T-cell (primary cell): Measurements from ENCODE around the gene TAS1R1. TPM values are rescaled to one million over a fixed set of nuclear protein-coding genes. Genes with fewer than 3 reads are reported as not detected.

ENCODE experiments used
- ATAC-seq, 4 experiments: fragments of 200-7000 bp in 3 of 4; fragments of 150-1000 bp in 1 of 4; cut with Tn5 transposase; replicated peaks in 1 of 4; 1 replicate in 3 of 4; 2 replicates in 1 of 4; pipeline ENCODE4 v1.10.0; 2021; ENCODE audit warnings: moderate library complexity in 3 of 4, mild to moderate bottlenecking in 2 of 4, moderate number of reproducible peaks in 1 of 4
- CTCF ChIA-PET, 2 donors: fragments of 300-600 bp; sonication (Branson Sonifier 250); formaldehyde crosslinking; loops; one replicate each; lab custom pipeline; 2022; ENCODE audit warnings: antibody characterized with exemption in 2 of 2; lab: Charles Lee
- POLR2A ChIA-PET, 2 donors: fragments of 300-600 bp; sonication (Branson Sonifier 250); formaldehyde crosslinking; loops; one replicate each; lab custom pipeline; 2022; ENCODE audit warnings: antibody characterized with exemption in 2 of 2; lab: Charles Lee
- DNase-seq, 35 experiments: peaks; one replicate each; pipeline versions ENCODE4 v3.0.0 to v3.0.0-alpha.2; 2013 to 2023
- H3K27ac ChIP-seq: one replicate; pipeline ENCODE4 v1.5.1; 2013; ENCODE audit warnings: low read length
- H3K27me3 ChIP-seq, 2 experiments: replicated peaks in 1 of 2; 1 replicate in 1 of 2; 2 replicates in 1 of 2; pipeline versions ENCODE4 v1.6.1 to v1.7.0; 2013; ENCODE audit warnings: low read length in 1 of 2, mixed read lengths in 1 of 2; ENCODE audit not compliant: control insufficient read depth in 2 of 2, insufficient read depth in 2 of 2; ENCODE audit errors: extremely low read depth in 1 of 2
- H3K36me3 ChIP-seq, 2 donors: 1 replicate in 1 of 2; 2 replicates in 1 of 2; pipeline versions ENCODE4 v1.6.1 to v1.7.0; 2013; ENCODE audit warnings: low read length in 1 of 2; ENCODE audit not compliant: control insufficient read depth in 2 of 2, insufficient read depth in 1 of 2; ENCODE audit errors: extremely low read depth in 1 of 2
- H3K4me1 ChIP-seq, 2 experiments: 1 replicate in 1 of 2; 2 replicates in 1 of 2; pipeline versions ENCODE4 v1.6.1 to v1.7.0; 2013; ENCODE audit warnings: low read length in 2 of 2, mixed read lengths in 1 of 2; ENCODE audit not compliant: insufficient read depth in 2 of 2, control insufficient read depth in 1 of 2; ENCODE audit errors: extremely low read depth in 1 of 2
- H3K4me3 ChIP-seq, 2 donors: 1 replicate in 1 of 2; 2 replicates in 1 of 2; pipeline versions ENCODE4 v1.5.1 to v1.7.0; 2013; ENCODE audit warnings: mild to moderate bottlenecking in 2 of 2, low read length in 1 of 2, moderate library complexity in 1 of 2; ENCODE audit not compliant: control insufficient read depth in 1 of 2; ENCODE audit errors: extremely low read depth in 1 of 2
- H3K9me3 ChIP-seq: 2 replicates; pipeline ENCODE4 v1.7.0; 2013
- H3K27ac Mint-ChIP-seq, 2 donors: one replicate each; pipeline ENCODE4 v1.8.0; 2020 to 2021; ENCODE audit warnings: mild to moderate bottlenecking in 2 of 2, mixed read lengths in 2 of 2
- H3K27me3 Mint-ChIP-seq, 2 donors: one replicate each; pipeline ENCODE4 v1.8.0; 2021 to 2022; ENCODE audit warnings: mixed read lengths in 2 of 2
- H3K36me3 Mint-ChIP-seq: one replicate; pipeline ENCODE4 v1.8.0; 2021; ENCODE audit warnings: mixed read lengths
- H3K4me1 Mint-ChIP-seq, 3 donors: one replicate each; pipeline ENCODE4 v1.8.0; 2020 to 2022; ENCODE audit warnings: mixed read lengths in 3 of 3, mild to moderate bottlenecking in 1 of 3
- H3K4me3 Mint-ChIP-seq, 3 donors: one replicate each; pipeline ENCODE4 v1.8.0; 2020 to 2022; ENCODE audit warnings: mild to moderate bottlenecking in 3 of 3, mixed read lengths in 3 of 3, moderate library complexity in 3 of 3
- H3K9me3 Mint-ChIP-seq, 3 donors: one replicate each; pipeline ENCODE4 v1.8.0; 2020 to 2022; ENCODE audit warnings: mixed read lengths in 3 of 3
- WGBS: methylation state at CpG from one replicate; pipeline ENCODE4 v1.1.5; 2013; ENCODE audit warnings: missing lambda C conversion rate; ENCODE audit not compliant: insufficient coverage; 5-methylcytosine and 5-hydroxymethylcytosine counted together
- total RNA-seq, 35 experiments: library from RNA in 6 of 35; stranded (reverse) in 6 of 35; fragments of 120-200 nt in 1 of 35; gene quantifications; one replicate each; pipeline versions ENCODE4 v1.2.1 to v1.2.4 and lab custom pipeline; 2013 to 2026

TAS1R1 gene
- total RNA-seq, 5 donors from 2014 or later (not counting 1 experiment from before 2014, with no cell fraction given), result not detected

GRCh38 chr1:6613361-6614018 is 58.4 kb downstream of the TAS1R1 start, which contains the start of gene PHF13:
Gene PHF13, plus strand, starts transcription at chr1:6613731. Its CDS starts 336 bp downstream, at chr1:6614067.
- ATAC-seq, result peak; percentile 94 to 96 (median 96)
- H3K4me3 ChIP-seq, result peak within 1 kb of the TSS; percentile 68 to 88
- ChIA-PET CTCF (interaction anchor here in 1 of 2 donors (0.8 kb wide), 1 partner anchor 14 kb away, joined by 4 read pairs; no protein-coding TSS in a partner anchor), POLR2A (no interaction called here)
- no peak within 1 kb of the TSS for H3K27ac ChIP-seq
- no peaks in the 10 kb centered on the region for H3K9me3 ChIP-seq
- H3K4me3 Mint-ChIP-seq, result peak within 1 kb of the TSS; percentile 87 to 90 (median 89)
- H3K4me1 Mint-ChIP-seq, result peaks cover 22 to 26% (median 22%) of the 10 kb centered on the region in 3 donors
- no peaks in the 10 kb centered on the region for H3K36me3 Mint-ChIP-seq
- no peaks in the 10 kb centered on the region for H3K27me3 Mint-ChIP-seq
- no peaks in the 10 kb centered on the region for H3K36me3 ChIP-seq
- WGBS, result under 1% methylated on average over 77 of the region's 84 CpGs
- peak; percentile 95 to 100 (median 98) for DNase-seq
- H3K27ac Mint-ChIP-seq, result peak within 1 kb of the TSS; percentile 81 to 86
- H3K27me3 ChIP-seq, result no peaks in the 10 kb centered on the region
- peaks cover 0 to 16% of the 10 kb centered on the region in 2 experiments for H3K4me1 ChIP-seq
- H3K9me3 Mint-ChIP-seq, result no peaks in the 10 kb centered on the region

DNA sequence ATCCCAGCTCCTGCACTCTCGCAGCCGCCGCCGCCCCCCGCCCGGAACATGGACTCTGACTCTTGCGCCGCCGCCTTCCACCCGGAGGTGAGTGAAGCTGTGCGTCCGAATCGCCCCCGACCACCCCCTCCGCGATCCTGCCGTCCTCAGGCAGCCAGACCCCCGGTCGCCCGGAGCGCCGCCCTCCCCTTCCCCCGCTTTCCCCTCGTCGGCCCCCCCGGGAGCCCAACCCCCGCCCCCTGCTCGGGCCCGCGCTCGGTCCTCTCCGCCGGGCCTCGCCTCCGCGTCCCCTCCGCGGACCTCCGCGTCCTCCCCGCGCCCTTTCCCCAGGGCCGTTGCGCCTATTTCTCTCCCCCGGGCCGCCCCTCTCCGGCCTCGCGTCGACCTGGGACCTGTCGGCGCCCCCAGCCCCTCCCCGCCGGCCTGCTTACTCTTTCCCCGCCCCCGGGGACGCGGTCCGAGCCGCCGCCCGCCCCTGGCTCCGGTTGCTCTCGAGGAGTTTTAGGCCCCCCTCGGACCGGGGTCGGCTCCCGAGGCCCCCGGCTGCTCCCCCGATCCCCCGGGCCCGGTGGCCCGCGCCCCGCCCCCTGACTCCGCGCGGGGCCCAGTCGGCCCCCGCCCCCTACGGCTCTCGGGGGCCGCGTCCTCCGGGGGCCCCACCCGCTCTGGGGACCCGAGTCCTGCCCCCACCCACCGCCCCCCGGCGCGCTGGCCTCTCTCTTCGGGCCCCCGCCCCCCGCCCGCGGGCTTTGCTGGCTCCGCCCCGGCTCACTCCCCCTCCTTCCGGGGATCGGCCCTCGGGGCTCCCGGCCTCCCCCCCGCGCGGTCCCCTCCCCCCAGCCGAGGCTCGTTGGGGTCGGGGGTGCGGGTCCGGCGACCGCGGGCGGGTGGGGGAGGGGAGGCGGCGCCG is 59.2 kb downstream of the TAS1R1 start:
- H3K4me1 ChIP-seq, result peaks cover 0 to 16% of the 10 kb centered on the region in 2 experiments
- under 1% methylated on average over 66 of the region's 117 CpGs for whole genome bisulfite sequencing
- Mint-ChIP-seq H3K36me3 (no peaks in the 10 kb centered on the region), H3K27ac (no peak overlapping the region), H3K27me3 (no peaks in the 10 kb centered on the region), H3K4me3 (peak overlapping the region; percentile 67 to 90 (median 82)), H3K9me3 (no peaks in the 10 kb centered on the region), H3K4me1 (peaks cover 22 to 26% (median 22%) of the 10 kb centered on the region in 3 donors)
- no peaks in the 10 kb centered on the region for H3K27me3 ChIP-seq
- ChIA-PET POLR2A (no interaction called here), CTCF (interaction anchor here in 1 of 2 donors (0.8 kb wide), 1 partner anchor 15 kb away, joined by 4 read pairs; no protein-coding TSS in a partner anchor)
- no peaks in the 10 kb centered on the region for H3K36me3 ChIP-seq
- H3K9me3 ChIP-seq, result no peaks in the 10 kb centered on the region
- ATAC-seq (peak in 1 of 4 experiments; percentile 6), DNase-seq (peak in 22 of 35 experiments; percentile 11 to 59 (median 36))
- H3K27ac ChIP-seq, result no peak overlapping the region
- H3K4me3 ChIP-seq, result peak overlapping the region; percentile 52 to 53

- H3K27me3 Mint-ChIP-seq, result no peaks in the 10 kb centered on the region
- Histone ChIP-seq H3K9me3 (no peaks in the 10 kb centered on the region), H3K36me3 (peaks cover 0 to 6% of the 10 kb centered on the region in 2 donors), H3K27ac (peak overlapping the region; percentile 1), H3K27me3 (no peaks in the 10 kb centered on the region), H3K4me1 (peaks cover 0 to 16% of the 10 kb centered on the region in 2 experiments), H3K4me3 (peak overlapping the region; percentile 49 to 52)
- peaks cover 22 to 24% (median 22%) of the 10 kb centered on the region in 3 donors for H3K4me1 Mint-ChIP-seq
- H3K4me3 Mint-ChIP-seq, result peak overlapping the region; percentile 75 to 84 (median 77)
- CTCF ChIA-PET, result interaction anchor here in 1 of 2 donors (0.6 to 1.4 kb wide), 2 partner anchors 10 to 43 kb away, joined by 3 read pairs; no protein-coding TSS in a partner anchor
- peaks cover 2% of the 10 kb centered on the region for H3K36me3 Mint-ChIP-seq
- DNase-seq (peak in 5 of 35 experiments; percentile 3 to 20 (median 8)), ATAC-seq (no peak)
- no peaks in the 10 kb centered on the region for H3K9me3 Mint-ChIP-seq
- H3K27ac Mint-ChIP-seq, result peak overlapping the region; percentile 84 to 87
- WGBS, result 7% methylated on average over 59 of the region's 82 CpGs
- POLR2A ChIA-PET, result no interaction called here
Observed at GRCh38 chr1:6614929-6615785, 60.0 kb downstream of the TAS1R1 start.

GRCh38 chr1:6619045-6619444 is 63.9 kb downstream of the TAS1R1 start:
- no peak overlapping the region for H3K4me3 Mint-ChIP-seq
- ChIA-PET CTCF (no interaction called here), POLR2A (no interaction called here)
- peaks cover 9% of the 10 kb centered on the region for H3K36me3 Mint-ChIP-seq
- no peaks in the 10 kb centered on the region for H3K9me3 Mint-ChIP-seq
- DNase-seq (no peak), ATAC-seq (no peak)
- Histone ChIP-seq H3K4me3 (no peak overlapping the region), H3K27me3 (no peaks in the 10 kb centered on the region), H3K27ac (no peak overlapping the region), H3K4me1 (peaks cover 0 to 8% of the 10 kb centered on the region in 2 experiments), H3K9me3 (no peaks in the 10 kb centered on the region), H3K36me3 (peaks cover 14 to 21% of the 10 kb centered on the region in 2 donors)
- no peaks in the 10 kb centered on the region for H3K27me3 Mint-ChIP-seq
- WGBS, result 100% methylated on average over 3 of the region's 4 CpGs
- H3K27ac Mint-ChIP-seq, result no peak overlapping the region
- peaks cover 10 to 13% (median 13%) of the 10 kb centered on the region in 3 donors for H3K4me1 Mint-ChIP-seq

DNA sequence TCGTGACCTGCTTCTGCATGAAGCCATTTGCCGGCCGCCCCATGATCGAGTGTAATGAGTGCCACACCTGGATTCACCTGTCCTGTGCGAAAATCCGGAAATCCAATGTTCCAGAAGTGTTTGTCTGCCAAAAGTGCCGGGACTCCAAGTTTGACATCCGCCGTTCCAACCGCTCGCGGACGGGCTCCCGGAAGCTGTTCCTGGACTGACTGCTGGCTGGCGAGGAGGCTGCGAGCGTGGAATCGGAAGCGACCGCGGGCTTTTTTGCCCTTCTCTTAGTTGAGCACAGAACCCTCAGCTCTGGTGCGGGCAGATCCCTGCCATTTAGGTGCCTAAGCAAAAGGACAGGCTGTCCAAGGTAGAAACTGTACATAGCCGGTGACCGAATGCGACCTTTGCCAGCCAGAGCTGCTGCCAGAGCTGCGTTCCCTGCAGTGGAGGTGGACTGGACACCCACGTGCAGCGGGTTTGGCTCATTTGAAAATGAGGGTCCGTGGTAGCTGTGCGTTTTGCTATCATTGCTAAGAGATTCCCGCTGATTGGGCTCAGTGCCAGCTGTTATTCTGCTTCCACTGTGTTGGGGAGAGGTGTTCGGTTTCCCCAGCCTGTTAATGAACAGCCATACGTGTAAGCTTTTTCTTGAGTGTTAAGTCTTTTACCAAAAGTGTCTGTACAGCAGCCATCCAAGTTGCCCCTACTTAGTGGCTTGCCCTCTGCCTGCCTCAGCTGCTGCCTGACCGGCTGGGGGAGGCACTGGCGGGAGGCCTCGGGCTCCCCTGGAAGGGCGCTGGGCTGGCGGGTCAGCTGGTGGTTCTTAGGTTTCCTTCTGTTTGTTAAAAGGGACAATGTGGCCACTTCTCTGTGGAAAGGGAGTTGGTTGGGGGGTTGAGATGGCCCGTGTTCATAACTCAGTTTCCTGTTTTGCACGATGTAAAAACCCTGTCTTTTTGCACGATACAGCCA is 66.6 kb downstream of the TAS1R1 start:
- H3K9me3 Mint-ChIP-seq, result no peaks in the 10 kb centered on the region
- no peak overlapping the region for H3K4me3 Mint-ChIP-seq
- 94% methylated on average over 40 of the region's 41 CpGs for WGBS
- H3K4me1 ChIP-seq, result peaks cover 2 to 20% of the 10 kb centered on the region in 2 experiments
- peaks cover 14 to 21% of the 10 kb centered on the region in 2 donors for H3K36me3 ChIP-seq
- no peaks in the 10 kb centered on the region for H3K27me3 Mint-ChIP-seq
- H3K27ac ChIP-seq, result no peak overlapping the region
- H3K4me1 Mint-ChIP-seq, result peaks cover 14 to 20% (median 19%) of the 10 kb centered on the region in 3 donors
- ATAC-seq (no peak), DNase-seq (no peak)
- H3K27me3 ChIP-seq, result no peaks in the 10 kb centered on the region
- no peak overlapping the region for H3K27ac Mint-ChIP-seq
- H3K9me3 ChIP-seq, result no peaks in the 10 kb centered on the region
- H3K4me3 ChIP-seq, result no peak overlapping the region
- ChIA-PET CTCF (no interaction called here), POLR2A (interaction anchor here in 1 of 2 donors (0.6 kb wide), 1 partner anchor 10 kb away, joined by 8 read pairs; no protein-coding TSS in a partner anchor)
- peaks cover 9% of the 10 kb centered on the region for H3K36me3 Mint-ChIP-seq
